Ishikawa (cell line): ENCODE data around the gene RIMBP3C.
"Not testable (repeated sequence)": the region's sequence is repeated elsewhere in the genome, so short reads cannot be mapped to it uniquely, and the experiment has no call there.

Experiments used
- CEBPB ChIP-seq: IDR thresholded peaks from 2 replicates; pipeline ENCODE4 v1.6.1; 2012
- CREB1 ChIP-seq: IDR thresholded peaks from 2 replicates; pipeline ENCODE4 v1.6.1; 2012; ENCODE audit warnings: low read depth
- EGR1 ChIP-seq: IDR thresholded peaks from 2 replicates; pipeline ENCODE4 v1.6.1; 2012
- EP300 ChIP-seq: IDR thresholded peaks from 2 replicates; pipeline ENCODE4 v1.6.1; 2012; ENCODE audit warnings: borderline replicate concordance
- FOXM1 ChIP-seq: IDR thresholded peaks from 2 replicates; pipeline ENCODE4 v1.6.1; 2012; ENCODE audit warnings: low read depth, borderline replicate concordance
- MAX ChIP-seq: IDR thresholded peaks from 2 replicates; pipeline ENCODE4 v1.6.1; 2012
- NFIC ChIP-seq: IDR thresholded peaks from 2 replicates; pipeline ENCODE4 v1.6.1; 2012
- RAD21 ChIP-seq: IDR thresholded peaks from 2 replicates; pipeline ENCODE4 v1.6.1; 2012; ENCODE audit warnings: low read depth
- REST ChIP-seq: IDR thresholded peaks from 2 replicates; pipeline ENCODE4 v1.6.1; 2012; ENCODE audit warnings: low read depth, mild to moderate bottlenecking
- TAF1 ChIP-seq: IDR thresholded peaks from 2 replicates; pipeline ENCODE4 v1.6.1; 2012; ENCODE audit warnings: low read depth, mild to moderate bottlenecking
- TCF12 ChIP-seq: IDR thresholded peaks from 2 replicates; pipeline ENCODE4 v1.6.1; 2012; ENCODE audit warnings: low read depth
- TEAD4 ChIP-seq: IDR thresholded peaks from 2 replicates; pipeline ENCODE4 v1.6.1; 2012
- USF1 ChIP-seq: IDR thresholded peaks from 2 replicates; pipeline ENCODE4 v1.6.1; 2012
- YY1 ChIP-seq: IDR thresholded peaks from 2 replicates; pipeline ENCODE4 v1.6.1; 2012; ENCODE audit warnings: low read depth
- ZBTB7A ChIP-seq: IDR thresholded peaks from 2 replicates; pipeline ENCODE4 v1.6.1; 2012; ENCODE audit warnings: low read depth

Gene RIMBP3C

GRCh38 chr22:21551361-21551760 lies at the start of gene RIMBP3C:
TSS of gene RIMBP3C (minus strand) at chr22:21551461. CDS start at chr22:21550976, 485 bp downstream.
- not testable (repeated sequence) for TF ChIP-seq CREB1, NFIC, EGR1

- TF ChIP-seq EGR1 (no peak), USF1 (no peak), ZBTB7A (no peak), REST (no peak), NFIC (no peak), MAX (no peak), FOXM1 (no peak), CREB1 (no peak), RAD21 (no peak), EP300 (no peak), YY1 (no peak), TCF12 (no peak), TEAD4 (no peak), TAF1 (no peak), CEBPB (no peak)
Observed at GRCh38 chr22:21599053-21599893, 48.0 kb upstream of the RIMBP3C start.

- TF ChIP-seq USF1 (no peak), YY1 (no peak), CEBPB (no peak), FOXM1 (no peak), NFIC (no peak), MAX (no peak), TAF1 (no peak), CREB1 (no peak), ZBTB7A (no peak), TEAD4 (no peak), EP300 (no peak), REST (no peak), RAD21 (no peak)
Observed at GRCh38 chr22:21598302-21598701, 47.0 kb upstream of the RIMBP3C start.

- TF ChIP-seq TAF1, result no peak
- no peak for TF ChIP-seq CREB1
- no peak for TF ChIP-seq ZBTB7A
- TF ChIP-seq FOXM1, result no peak
- no peak for TF ChIP-seq TEAD4
- no peak for TF ChIP-seq EGR1
- TF ChIP-seq USF1, result no peak
- TF ChIP-seq YY1, result no peak
- TF ChIP-seq MAX, result no peak
Observed at GRCh38 chr22:21594865-21595452, 43.7 kb upstream of the RIMBP3C start.
